NCI-H345 treated with DMSO at 0.1 percent for 48 hours (cell line): ENCODE measurements around the gene SERPING1.

Experiments
- DNase-seq: peaks from one replicate; lab custom pipeline; 2025; ENCODE audit not compliant: unreplicated experiment; lab: John Stamatoyannopoulos, UW

SERPING1 gene

GRCh38 chr11:57638005-57638781 lies 40.7 kb downstream of the SERPING1 start:
- DNase-seq: peak; percentile 72

GRCh38 chr11:57638811-57639320 lies 41.4 kb downstream of the SERPING1 start:
- DNase-seq: no peak

- DNase-seq: no peak
These were observed 42.0 kb downstream of the SERPING1 start for GRCh38 chr11:57639321-57640067.

- DNase-seq: no peak
These were observed 42.7 kb downstream of the SERPING1 start for GRCh38 chr11:57640068-57640800.

GRCh38 chr11:57641011-57641807 lies 43.7 kb downstream of the SERPING1 start:
- peak; percentile 21 for DNase-seq

- no peak for DNase-seq
These were observed 46.3 kb downstream of the SERPING1 start for GRCh38 chr11:57643802-57644201.

GRCh38 chr11:57644748-57645688 lies 47.5 kb downstream of the SERPING1 start:
- peak; percentile 50 for DNase-seq

- DNase-seq: no peak
These were observed 48.2 kb downstream of the SERPING1 start for GRCh38 chr11:57645689-57646085.

GRCh38 chr11:57646194-57646798 lies 48.8 kb downstream of the SERPING1 start:
- DNase-seq: no peak

- DNase-seq: no peak
These were observed 49.4 kb downstream of the SERPING1 start for GRCh38 chr11:57646799-57647303.

- no peak for DNase-seq
These were observed 49.9 kb downstream of the SERPING1 start for GRCh38 chr11:57647372-57647771.

- no peak for DNase-seq
These were observed 50.7 kb downstream of the SERPING1 start for GRCh38 chr11:57647960-57648800.

GRCh38 chr11:57648801-57649735 lies 51.6 kb downstream of the SERPING1 start:
- no peak for DNase-seq

- no peak for DNase-seq
These were observed 52.6 kb downstream of the SERPING1 start, which contains the start of gene YPEL4 for GRCh38 chr11:57649826-57650738. Gene YPEL4 (minus strand): TSS chr11:57649912. CDS start chr11:57647107, 2,805 bp downstream.

GRCh38 chr11:57650739-57651090 lies 53.2 kb downstream of the SERPING1 start:
- no peak for DNase-seq

GRCh38 chr11:57651408-57651807 lies 53.9 kb downstream of the SERPING1 start:
- DNase-seq: no peak
